Osteoblast (primary cell): ENCODE measurements around the gene SAMD9. TPM values are rescaled to one million over a fixed set of nuclear protein-coding genes. Genes with fewer than 3 reads are reported as not detected.

Experiments used
- DNase-seq: peaks from one replicate; pipeline ENCODE4 v3.0.0; 2011; ENCODE audit warnings: low spot score, mixed read lengths; ENCODE audit not compliant: insufficient read length; ENCODE audit errors: missing footprints
- H2AFZ ChIP-seq: 2 replicates; pipeline ENCODE4 v1.6.0; 2011; ENCODE audit warnings: mild to moderate bottlenecking, low read length
- H3K27ac ChIP-seq: 2 replicates; pipeline ENCODE4 v1.5.1; 2011; ENCODE audit warnings: mild to moderate bottlenecking, low read depth, low read length, moderate library complexity
- H3K27me3 ChIP-seq: 2 replicates; pipeline ENCODE4 v1.6.0; 2012; ENCODE audit warnings: mild to moderate bottlenecking, control low read depth, inconsistent platforms, low read length, moderate library complexity; ENCODE audit not compliant: insufficient read depth
- H3K36me3 ChIP-seq: 2 replicates; pipeline ENCODE4 v1.5.1; 2011; ENCODE audit warnings: mild to moderate bottlenecking, low read length, control low read depth, moderate library complexity; ENCODE audit not compliant: insufficient read depth
- H3K4me1 ChIP-seq: 2 replicates; pipeline ENCODE4 v1.5.1; 2011; ENCODE audit warnings: mild to moderate bottlenecking, low read length, control low read depth, moderate library complexity; ENCODE audit not compliant: insufficient read depth
- H3K4me2 ChIP-seq: 2 replicates; pipeline ENCODE4 v1.6.0; 2011; ENCODE audit warnings: mild to moderate bottlenecking, low read length; ENCODE audit not compliant: insufficient read depth
- H3K4me3 ChIP-seq: fragments of 200-600 bp; sonication (generic); 3 replicates; pipeline ENCODE4 v1.5.1; 2012; ENCODE audit warnings: mild to moderate bottlenecking, low read length, inconsistent platforms; ENCODE audit not compliant: insufficient read depth
- H3K79me2 ChIP-seq: 2 replicates; pipeline ENCODE4 v1.6.0; 2012; ENCODE audit warnings: mild to moderate bottlenecking, low read length, control low read depth, inconsistent platforms; ENCODE audit not compliant: insufficient read depth
- H3K9me3 ChIP-seq: 2 replicates; pipeline ENCODE4 v1.5.1; 2011; ENCODE audit warnings: low read depth, low read length, control low read depth
- H4K20me1 ChIP-seq: 2 replicates; pipeline ENCODE4 v1.6.0; 2012; ENCODE audit warnings: mild to moderate bottlenecking, low read length, control low read depth; ENCODE audit not compliant: insufficient read depth
- total RNA-seq: library from RNA; depleted of rRNA; stranded (reverse); fragments of >200 nt; gene quantifications from 2 replicates; pipeline ENCODE4 v1.2.3, GENCODE V29; 2012
- TF ChIP-seq, protein P1 (sequence below): IDR thresholded peaks from 2 replicates; pipeline ENCODE4 v1.5.1; 2011; ENCODE audit warnings: mild to moderate bottlenecking, low read depth, low read length, moderate library complexity; ENCODE audit errors: extremely low read depth

The SAMD9 gene
- total RNA-seq, 1 donor, result 29.3 TPM

DNA sequence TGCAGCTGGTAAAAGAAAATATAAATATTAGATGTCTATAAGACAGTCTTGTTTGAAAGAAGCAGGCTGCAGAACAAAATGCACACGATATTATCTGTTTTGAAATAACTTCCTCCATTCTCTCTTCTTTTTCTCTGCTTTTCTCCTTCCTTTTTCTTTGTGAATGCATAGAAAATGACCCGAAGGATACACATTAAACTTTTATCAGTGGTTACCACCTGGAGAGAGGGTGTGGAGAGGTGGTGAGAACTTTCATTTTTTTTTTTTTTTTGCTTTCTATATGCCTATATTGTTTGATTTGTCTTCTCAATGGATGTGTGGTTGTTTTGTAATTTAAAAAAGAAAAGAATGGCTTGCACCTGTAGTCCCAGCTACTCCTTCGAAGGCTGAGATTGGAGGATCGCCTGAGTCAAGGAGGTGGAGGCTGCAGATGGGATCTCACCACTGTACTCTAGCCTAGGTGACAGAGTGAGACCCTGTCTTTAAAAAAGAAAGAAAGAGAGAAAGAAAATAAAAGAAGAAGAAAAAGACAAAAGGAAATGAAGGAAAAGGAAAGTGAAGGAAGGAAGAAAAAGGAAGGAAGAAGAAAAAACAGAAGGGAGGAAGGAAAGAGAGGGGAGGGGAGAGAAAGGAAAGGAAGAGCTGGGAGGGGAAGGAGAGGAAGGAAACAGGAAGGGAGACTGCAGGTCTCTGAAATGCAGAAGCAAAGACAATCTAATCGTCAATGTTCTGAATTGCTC lies 64.4 kb downstream of the SAMD9 start:
- no peaks in the 10 kb centered on the region for H3K79me2 ChIP-seq
- no peaks in the 10 kb centered on the region for H3K9me3 ChIP-seq
- H3K4me2 ChIP-seq, result no peak overlapping the region
- H3K36me3 ChIP-seq, result no peaks in the 10 kb centered on the region
- DNase-seq, result no peak
- no peaks in the 10 kb centered on the region for H4K20me1 ChIP-seq
- H3K27me3 ChIP-seq, result no peaks in the 10 kb centered on the region
- no peak overlapping the region for H2AFZ ChIP-seq
- TF ChIP-seq, protein P1, sequence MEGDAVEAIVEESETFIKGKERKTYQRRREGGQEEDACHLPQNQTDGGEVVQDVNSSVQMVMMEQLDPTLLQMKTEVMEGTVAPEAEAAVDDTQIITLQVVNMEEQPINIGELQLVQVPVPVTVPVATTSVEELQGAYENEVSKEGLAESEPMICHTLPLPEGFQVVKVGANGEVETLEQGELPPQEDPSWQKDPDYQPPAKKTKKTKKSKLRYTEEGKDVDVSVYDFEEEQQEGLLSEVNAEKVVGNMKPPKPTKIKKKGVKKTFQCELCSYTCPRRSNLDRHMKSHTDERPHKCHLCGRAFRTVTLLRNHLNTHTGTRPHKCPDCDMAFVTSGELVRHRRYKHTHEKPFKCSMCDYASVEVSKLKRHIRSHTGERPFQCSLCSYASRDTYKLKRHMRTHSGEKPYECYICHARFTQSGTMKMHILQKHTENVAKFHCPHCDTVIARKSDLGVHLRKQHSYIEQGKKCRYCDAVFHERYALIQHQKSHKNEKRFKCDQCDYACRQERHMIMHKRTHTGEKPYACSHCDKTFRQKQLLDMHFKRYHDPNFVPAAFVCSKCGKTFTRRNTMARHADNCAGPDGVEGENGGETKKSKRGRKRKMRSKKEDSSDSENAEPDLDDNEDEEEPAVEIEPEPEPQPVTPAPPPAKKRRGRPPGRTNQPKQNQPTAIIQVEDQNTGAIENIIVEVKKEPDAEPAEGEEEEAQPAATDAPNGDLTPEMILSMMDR, result no peak
- no peaks in the 10 kb centered on the region for H3K4me1 ChIP-seq
- no peak overlapping the region for H3K4me3 ChIP-seq
- no peak overlapping the region for H3K27ac ChIP-seq

DNA sequence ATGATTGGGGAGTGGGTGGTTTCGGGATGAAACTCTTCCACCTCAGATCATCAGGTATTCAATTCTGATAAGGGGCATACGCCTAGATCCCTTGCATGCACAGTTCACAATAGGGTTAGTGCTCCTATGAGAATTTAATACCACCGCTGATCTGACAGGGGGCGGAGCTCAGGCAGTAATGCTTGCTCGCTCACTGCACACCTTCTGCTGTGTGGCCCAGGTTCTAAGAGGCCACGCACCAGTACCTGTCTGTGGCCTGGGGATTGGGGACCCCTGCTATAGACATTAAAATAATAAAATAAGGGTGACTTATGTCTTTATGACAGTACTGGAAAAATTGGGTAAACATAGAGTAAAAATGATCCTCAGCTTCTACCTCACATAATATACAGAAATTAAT lies 66.1 kb downstream of the SAMD9 start:
- Histone ChIP-seq H3K9me3 (no peaks in the 10 kb centered on the region), H4K20me1 (no peaks in the 10 kb centered on the region)

More for the DNA sequence above, 66.1 kb downstream of the SAMD9 start:
- Histone ChIP-seq H2AFZ (no peak overlapping the region), H3K27me3 (no peaks in the 10 kb centered on the region), H3K4me3 (no peak overlapping the region), H3K27ac (no peak overlapping the region), H3K4me1 (no peaks in the 10 kb centered on the region), H3K79me2 (no peaks in the 10 kb centered on the region), H3K4me2 (no peak overlapping the region), H3K36me3 (no peaks in the 10 kb centered on the region)
- TF ChIP-seq, protein P1, result no peak
- DNase-seq, result no peak

Other genes with a start within 250 kb of the SAMD9 start
- 17.7 and 25.0 TPM in 2 replicates for gene SAMD9L, start 30.4 kb upstream of the SAMD9 start, total RNA-seq
- gene HEPACAM2, start 108.5 kb upstream of the SAMD9 start, total RNA-seq, result under 0.01 TPM in 1 of 2 replicates, not detected in the other
- 34.4 and 40.4 TPM in 2 replicates for gene VPS50, start 114.4 kb upstream of the SAMD9 start, total RNA-seq